NCI-H2196 treated with DMSO at 0.1 percent for 48 hours (cell line): ENCODE measurements around the gene CABCOCO1.

Experiments
- DNase-seq: peaks from one replicate; lab custom pipeline; 2025; ENCODE audit not compliant: unreplicated experiment; lab: John Stamatoyannopoulos, UW

CABCOCO1 gene

GRCh38 chr10:61754587-61755550 lies 92.1 kb downstream of the CABCOCO1 start:
- DNase-seq = no peak

DNA sequence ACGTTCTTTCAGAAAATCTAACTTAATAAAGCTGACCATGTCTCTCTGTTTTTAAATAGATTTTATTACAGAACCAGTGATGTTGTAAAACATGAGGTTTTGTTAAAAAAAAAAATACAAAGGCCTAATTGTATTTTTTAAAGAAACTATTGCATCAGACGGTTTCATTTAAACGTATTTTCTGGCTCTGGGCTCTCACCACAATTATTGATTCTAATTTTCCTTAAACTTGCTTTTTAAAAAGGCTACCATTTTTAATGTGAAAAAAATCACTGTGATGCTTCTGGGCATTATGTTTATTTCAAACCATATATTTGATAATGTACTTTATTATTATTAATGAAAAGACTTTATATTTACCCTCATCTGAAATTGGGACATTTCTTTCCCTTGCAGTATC lies 94.3 kb downstream of the CABCOCO1 start:
- DNase-seq = no peak

DNA sequence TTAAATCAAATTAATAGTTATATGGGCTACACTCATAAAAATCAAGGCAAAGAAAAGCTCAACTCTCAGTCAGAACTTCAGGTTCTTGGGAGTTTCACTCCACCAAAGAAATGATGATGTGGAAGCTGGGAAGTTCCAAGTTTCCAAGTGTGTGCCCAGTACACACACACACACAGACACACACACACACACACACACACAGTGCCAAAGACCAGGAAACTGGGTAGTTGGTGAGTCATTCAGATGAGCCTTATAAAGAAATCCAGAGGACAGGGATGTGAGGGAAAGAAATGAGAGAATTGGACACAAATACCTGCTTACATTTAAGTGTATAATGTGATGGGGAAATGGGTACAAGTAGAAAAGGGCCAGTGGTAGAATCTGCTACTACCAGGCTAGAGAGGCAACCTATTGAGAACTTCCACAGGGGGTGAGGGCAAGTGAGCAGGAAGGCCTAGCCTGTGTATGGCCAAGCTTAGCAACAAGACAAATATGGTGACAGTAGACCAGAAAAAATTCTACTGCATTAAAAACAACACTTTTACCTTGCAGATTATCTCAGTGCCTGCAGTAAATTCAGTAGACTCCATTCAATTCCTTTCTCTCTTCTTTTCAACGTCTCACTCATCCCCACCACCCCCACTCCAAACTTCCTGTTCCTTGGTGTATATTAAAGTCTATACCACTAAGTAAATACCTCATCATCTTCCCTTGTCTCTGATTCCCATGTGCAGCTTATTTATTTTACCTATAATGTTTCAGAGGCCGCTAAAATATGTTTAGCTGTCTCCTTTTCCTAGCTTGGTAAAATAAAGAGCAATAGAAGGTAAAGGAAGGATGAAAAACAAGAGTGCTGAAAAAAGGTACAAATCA lies 95.0 kb downstream of the CABCOCO1 start:
- no peak for DNase-seq

DNA sequence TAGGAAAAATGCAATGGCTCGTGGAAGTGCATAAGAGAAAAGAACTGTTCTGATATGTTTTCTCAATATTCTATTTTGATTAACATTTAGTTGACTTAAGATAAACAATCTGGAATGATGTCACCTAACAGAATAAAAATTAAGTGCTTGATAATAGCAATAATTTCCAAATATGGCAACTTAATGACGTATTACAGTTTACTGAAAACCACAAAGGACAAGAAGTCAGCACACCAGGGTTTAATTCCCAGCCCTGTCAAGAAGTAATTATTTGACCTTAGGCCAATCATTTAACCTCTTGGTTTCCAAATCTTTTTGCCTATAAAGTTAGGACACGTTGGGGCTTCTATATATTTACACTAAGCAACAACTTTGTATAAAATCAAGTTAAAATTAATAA lies 95.7 kb downstream of the CABCOCO1 start:
- no peak for DNase-seq

- no peak for DNase-seq
These were observed 97.0 kb downstream of the CABCOCO1 start for GRCh38 chr10:61759751-61760150.

- no peak for DNase-seq
These were observed 98.5 kb downstream of the CABCOCO1 start for GRCh38 chr10:61760943-61761824.

DNA sequence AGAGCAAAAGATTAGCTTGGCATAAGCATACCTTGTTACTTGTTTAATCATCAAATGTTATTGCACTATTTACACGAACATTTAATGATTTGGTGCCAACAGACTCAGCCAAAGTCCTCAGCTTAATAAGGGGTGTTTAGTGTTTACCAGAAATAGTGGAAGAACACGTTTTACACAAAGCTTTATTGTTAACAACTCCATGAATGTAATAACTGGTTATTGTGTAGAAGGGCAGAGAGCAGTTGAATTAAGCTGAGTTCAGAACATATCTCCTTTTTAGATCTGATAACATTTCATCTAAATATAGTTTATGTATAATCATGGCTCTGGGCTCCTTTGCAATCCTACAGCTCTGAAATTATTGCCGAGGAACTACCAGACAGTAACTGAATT lies 99.1 kb downstream of the CABCOCO1 start:
- no peak for DNase-seq

- no peak for DNase-seq
These were observed 101.0 kb downstream of the CABCOCO1 start for GRCh38 chr10:61763778-61764177.

GRCh38 chr10:61764486-61764885 lies 101.8 kb downstream of the CABCOCO1 start:
- DNase-seq = no peak

GRCh38 chr10:61765176-61766087 lies 102.7 kb downstream of the CABCOCO1 start:
- DNase-seq = no peak

DNA sequence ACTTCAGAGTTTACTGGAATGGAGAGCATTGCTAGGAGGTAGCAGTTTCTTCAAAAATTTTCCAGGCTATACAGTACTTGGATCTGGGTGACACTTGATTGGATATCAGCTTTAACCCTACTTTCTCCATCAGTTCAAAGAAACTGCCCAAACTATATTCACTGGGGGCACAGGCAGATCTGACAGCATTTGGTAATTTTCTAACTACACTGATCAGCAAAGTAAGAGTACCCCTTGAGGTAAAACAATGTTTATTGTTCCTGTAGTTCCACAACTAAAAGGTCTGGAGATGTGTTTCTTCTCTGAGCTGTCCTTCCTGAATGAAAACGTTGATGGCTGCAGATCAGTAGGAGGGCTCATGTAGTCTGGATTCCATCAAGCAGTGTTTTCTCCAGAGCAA lies 104.2 kb downstream of the CABCOCO1 start:
- no peak for DNase-seq

DNA sequence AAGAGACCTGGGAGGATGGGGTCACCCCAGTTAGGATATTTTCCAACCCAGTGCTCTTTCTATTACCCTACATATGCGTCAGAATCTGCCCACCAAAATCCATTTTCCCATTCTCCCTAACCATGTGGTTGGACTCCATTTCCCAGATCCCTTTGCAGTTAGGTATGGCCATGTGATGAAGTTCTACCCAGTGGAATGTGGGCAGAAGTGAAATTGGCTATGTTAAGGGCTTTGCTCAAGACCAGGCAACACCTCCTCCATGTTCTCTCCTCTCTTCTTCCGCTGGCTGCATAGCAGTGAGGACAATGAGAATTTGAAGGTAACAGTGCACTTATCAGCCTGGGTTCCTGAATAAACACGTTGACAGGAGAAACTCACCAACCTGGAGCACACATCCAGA lies 111.3 kb downstream of the CABCOCO1 start:
- DNase-seq = no peak

DNA sequence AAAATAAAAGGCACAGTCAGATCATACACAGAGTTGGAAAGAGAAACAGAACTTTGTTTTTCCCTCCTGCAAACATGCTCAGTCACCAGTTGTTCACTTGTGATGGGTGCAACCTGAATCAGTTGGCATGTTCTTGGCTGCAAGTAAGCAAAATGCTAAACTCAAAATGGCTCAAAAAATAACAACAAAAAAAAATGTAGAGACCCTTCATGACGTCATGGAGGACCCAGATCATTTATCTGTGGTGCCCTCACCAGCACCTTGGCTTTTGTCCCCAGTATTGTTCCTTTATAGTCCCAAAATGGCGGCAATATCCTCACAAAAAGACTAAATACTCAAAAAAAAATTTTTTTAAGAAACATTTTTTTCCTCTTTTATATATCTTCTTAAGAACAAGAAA lies 112.4 kb downstream of the CABCOCO1 start:
- no peak for DNase-seq

DNA sequence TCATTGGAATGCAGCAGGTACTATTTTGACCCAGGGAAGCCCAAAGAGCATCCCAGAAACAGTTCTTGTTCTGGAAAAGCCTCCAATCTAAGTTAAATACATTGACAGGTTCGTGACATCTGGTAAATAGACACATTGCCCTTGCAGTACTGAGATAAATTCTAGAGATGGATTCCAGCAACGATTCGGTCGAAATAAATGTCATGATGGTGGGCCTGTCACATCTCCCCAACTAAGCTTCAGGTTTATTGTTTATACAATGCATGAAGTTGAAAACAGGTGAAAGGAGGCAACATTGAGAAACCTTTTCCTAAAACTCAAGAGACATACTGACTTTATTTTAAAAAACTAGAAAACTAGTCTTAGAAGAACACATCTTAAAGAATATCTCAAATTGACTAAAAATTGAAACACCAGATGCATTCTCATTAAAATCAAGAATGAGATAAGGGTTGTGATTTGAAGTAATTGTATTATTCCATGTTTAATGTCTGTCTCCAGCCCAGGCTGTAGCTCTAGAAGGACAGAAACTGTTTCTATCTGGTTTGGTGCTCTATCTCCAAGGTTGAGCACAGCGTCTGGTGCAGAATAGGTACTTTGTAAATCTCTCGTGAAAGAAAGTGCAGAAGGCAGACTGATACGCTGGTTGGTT lies 114.0 kb downstream of the CABCOCO1 start:
- DNase-seq = no peak

- DNase-seq = no peak
These were observed 115.4 kb downstream of the CABCOCO1 start for GRCh38 chr10:61778137-61778536.

- no peak for DNase-seq
These were observed 116.5 kb downstream of the CABCOCO1 start for GRCh38 chr10:61779276-61779675.

DNA sequence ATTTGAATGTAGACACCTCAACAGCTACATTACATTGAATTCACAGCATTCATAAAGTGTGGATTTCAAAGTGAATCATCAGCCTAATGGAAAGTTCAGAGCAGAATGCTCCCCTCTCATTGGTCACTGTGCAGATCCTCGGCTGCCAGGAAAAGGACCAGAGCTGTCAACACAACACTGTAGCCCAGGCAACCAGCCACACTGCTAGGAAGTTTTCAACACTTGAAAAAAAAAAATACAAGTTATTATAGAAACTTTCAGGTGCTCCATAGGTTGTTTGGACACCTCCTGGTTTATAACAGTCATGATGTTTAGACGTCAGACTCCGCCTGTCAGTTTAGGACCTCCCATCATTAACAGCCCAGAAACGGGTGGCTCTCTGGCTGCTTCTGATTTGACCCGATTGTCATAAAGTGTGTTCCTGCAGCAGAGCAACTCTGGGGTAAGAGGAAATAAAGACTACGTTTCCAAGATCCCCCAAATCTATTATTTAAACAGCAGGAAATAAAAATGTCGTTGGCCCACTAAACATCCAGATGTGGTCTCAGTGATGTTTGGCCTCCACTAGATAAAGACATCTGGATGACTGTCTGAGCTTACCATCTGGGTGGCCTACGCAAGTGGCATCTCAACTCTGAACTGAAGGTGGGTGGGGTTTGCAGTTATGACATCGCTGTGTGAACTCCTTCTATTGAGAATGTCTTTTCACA lies 117.4 kb downstream of the CABCOCO1 start:
- no peak for DNase-seq

- no peak for DNase-seq
These were observed 118.0 kb downstream of the CABCOCO1 start for GRCh38 chr10:61780732-61781131.

GRCh38 chr10:61781969-61782403 lies 119.3 kb downstream of the CABCOCO1 start:
- DNase-seq = no peak
